RWPE1 (cell line): ENCODE measurements around the gene ETV4.

Experiments
- CTCF ChIA-PET: fragments of 350-600 bp; sonication (Branson Sonifier 250); formaldehyde crosslinking; extraction: SDS; loops from one replicate; lab custom pipeline; 2021; lab: Yijun Ruan, JAX
- POLR2A ChIA-PET: fragments of 400-600 bp; formaldehyde crosslinking; extraction: SDS; loops from one replicate; lab custom pipeline; 2020; ENCODE audit warnings: antibody characterized with exemption; ENCODE audit not compliant: low non-redundant PET; lab: Yijun Ruan, JAX
- DNase-seq: peaks from one replicate; pipeline ENCODE4 v3.0.0; 2012; ENCODE audit warnings: low spot score
- H3K27ac ChIP-seq: fragments of 450-650 bp; 2 replicates; pipeline ENCODE4 v1.5.1; 2017
- CTCF ChIP-seq: fragments of 450-650 bp; conservative IDR thresholded peaks from 2 replicates; pipeline ENCODE4 v1.5.1; 2017; ENCODE audit warnings: low read depth, mild to moderate bottlenecking

Gene ETV4

GRCh38 chr17:43549496-43549895 lies 3.4 kb upstream of the ETV4 start:
- no peak overlapping the region for H3K27ac ChIP-seq
- ChIA-PET POLR2A (no interaction called here), CTCF (interaction anchor here (1.1 kb wide), 1 partner anchor 27 kb away, joined by 4 read pairs; no protein-coding TSS in a partner anchor)
- TF ChIP-seq CTCF: no peak
- no peak for DNase-seq

GRCh38 chr17:43548689-43549379 lies 2.7 kb upstream of the ETV4 start:
- CTCF ChIA-PET: interaction anchor here (1.1 kb wide), 1 partner anchor 28 kb away, joined by 4 read pairs; no protein-coding TSS in a partner anchor
- H3K27ac ChIP-seq: no peak overlapping the region
- POLR2A ChIA-PET: no interaction called here
- no peak for DNase-seq
- no peak for TF ChIP-seq CTCF

DNA sequence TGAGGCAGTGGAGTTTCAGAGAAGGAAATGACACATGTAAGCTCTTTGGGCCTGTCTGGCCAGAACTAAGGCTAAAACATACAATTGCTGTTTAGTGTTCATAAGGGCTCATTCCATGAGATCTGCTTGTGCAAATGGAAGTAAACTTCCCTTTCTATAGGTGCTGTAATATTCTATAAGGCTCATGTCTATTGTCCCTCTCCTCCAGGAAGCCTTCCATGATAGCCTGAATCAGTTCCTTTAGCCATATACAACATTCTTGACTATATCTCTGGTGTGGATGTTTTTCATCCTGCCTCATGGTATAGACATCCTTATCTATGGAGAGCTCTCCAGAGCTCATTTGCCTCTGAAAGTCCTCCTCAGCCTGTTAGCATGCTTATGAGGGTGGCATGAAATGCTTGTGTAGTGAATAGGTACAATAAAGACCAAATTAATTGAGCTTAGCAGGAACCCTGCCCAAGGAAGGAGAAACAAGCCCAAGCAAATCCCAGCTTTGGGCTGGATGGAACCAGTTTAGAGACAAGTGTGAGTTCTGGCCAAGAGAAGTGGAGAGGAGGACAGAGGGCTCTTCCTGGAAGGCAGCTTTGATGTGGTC lies 1.6 kb upstream of the ETV4 start:
- DNase-seq: no peak
- TF ChIP-seq CTCF: no peak
- POLR2A ChIA-PET: no interaction called here
- H3K27ac ChIP-seq: no peak overlapping the region
- CTCF ChIA-PET: interaction anchor here (0.9 kb wide), 1 partner anchor 26 kb away, joined by 5 read pairs; no protein-coding TSS in a partner anchor

DNA sequence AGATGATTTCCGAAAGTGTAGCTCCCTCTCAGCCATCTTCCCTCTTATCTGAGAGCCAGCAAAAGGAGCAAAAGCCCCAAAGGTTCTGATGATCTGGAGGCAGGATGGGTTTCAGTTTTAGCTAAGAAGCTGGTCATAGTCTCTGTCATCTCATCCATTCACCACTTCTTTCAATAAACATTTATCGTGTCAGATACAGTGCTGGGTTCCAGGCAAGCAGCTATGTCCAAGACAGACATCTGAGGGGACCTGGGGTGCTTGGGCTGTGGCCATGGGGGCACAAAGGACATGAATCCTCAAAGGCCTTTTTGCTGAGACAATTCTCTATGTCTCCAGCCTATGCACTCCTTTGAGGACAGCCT lies 1.0 kb upstream of the ETV4 start:
- no peak overlapping the region for H3K27ac ChIP-seq
- CTCF ChIA-PET: interaction anchor here (0.9 kb wide), 1 partner anchor 26 kb away, joined by 5 read pairs; no protein-coding TSS in a partner anchor
- DNase-seq: no peak
- no peak for TF ChIP-seq CTCF
- POLR2A ChIA-PET: no interaction called here

GRCh38 chr17:43545383-43545632 lies 832 bp downstream of the ETV4 start:
- no peak for DNase-seq
- no peak for TF ChIP-seq CTCF
- H3K27ac ChIP-seq: peak overlapping the region; percentile 84
- ChIA-PET CTCF (interaction anchor here (0.6 kb wide), 1 partner anchor 136 kb away, joined by 3 read pairs; no protein-coding TSS in a partner anchor), POLR2A (interaction anchor here (0.6 to 0.7 kb wide), 2 partner anchors 30 to 162 kb away, joined by 3 read pairs; no protein-coding TSS in a partner anchor)

- POLR2A ChIA-PET: no interaction called here
- no peak for DNase-seq
- peak overlapping the region; percentile 37; the same call in 1 of the 2 replicates for H3K27ac ChIP-seq
- no peak for TF ChIP-seq CTCF
- CTCF ChIA-PET: no interaction called here
These were observed 2.2 kb downstream of the ETV4 start for GRCh38 chr17:43543771-43544575.
